ENCODE results near the gene STARD6. TPM values are rescaled to one million over a fixed set of nuclear protein-coding genes. Genes with fewer than 3 reads are reported as not detected.

STARD6 gene
- total RNA-seq, 1 experiment from 2014 or later = not detected

DNA sequence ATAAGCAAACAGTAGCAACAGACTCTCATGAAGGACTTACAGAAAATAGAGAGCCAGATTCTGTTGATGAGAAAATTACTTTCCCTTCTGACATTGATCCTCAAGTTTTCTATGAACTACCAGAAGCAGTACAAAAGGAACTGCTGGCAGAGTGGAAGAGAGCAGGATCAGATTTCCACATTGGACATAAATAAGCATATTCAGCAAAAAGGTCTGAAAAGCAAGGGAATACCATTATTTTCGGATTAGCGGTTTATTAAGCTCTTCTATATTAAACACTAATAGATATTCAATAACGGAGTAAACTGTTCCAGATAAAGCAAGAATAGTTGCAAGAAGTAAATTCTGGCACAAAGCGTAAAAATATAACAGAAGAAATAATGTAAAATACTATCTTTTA is 63.4 kb downstream of the STARD6 start:
- WGBS (ENCODE audit: extremely low coverage, insufficient read length, low lambda C conversion rate) = no CpG with 5 or more reads among the region's 4 CpGs
- Histone ChIP-seq H2AFZ (ENCODE audit: low read length) (no peak overlapping the region), H3K4me1 (ENCODE audit: insufficient read depth, low read length) (no peaks in the 10 kb centered on the region), H3K27me3 (ENCODE audit: insufficient read depth, low read length) (no peaks in the 10 kb centered on the region), H3T11ph (ENCODE audit: low read length) (no peak overlapping the region), H3K9me3 (ENCODE audit: control insufficient read depth, low read depth, low read length) (no peaks in the 10 kb centered on the region), H2AK5ac (ENCODE audit: insufficient read length, low read length) (no peak overlapping the region), H4K20me1 (ENCODE audit: control insufficient read depth, insufficient read depth, insufficient read length) (no peaks in the 10 kb centered on the region), H3K79me2 (ENCODE audit: insufficient read depth, low read length) (no peaks in the 10 kb centered on the region), H3K18ac (ENCODE audit: insufficient read length, low read depth, low read length) (no peak overlapping the region), H3K23me2 (ENCODE audit: insufficient read length, low read depth, low read length, poor library complexity, severe bottlenecking) (no peaks in the 10 kb centered on the region), H2BK12ac (ENCODE audit: insufficient read length, low read depth, low read length) (no peak overlapping the region), H3K4me2 (ENCODE audit: insufficient read depth, insufficient read length, low read length) (no peak overlapping the region), H3K56ac (ENCODE audit: insufficient read length, low read depth, low read length) (no peak overlapping the region), H3K79me1 (ENCODE audit: insufficient read depth, low read depth, low read length, poor library complexity, severe bottlenecking) (no peaks in the 10 kb centered on the region), H2BK5ac (ENCODE audit: insufficient read length, low read length) (no peak overlapping the region), H2BK15ac (ENCODE audit: low read depth, low read length) (no peak overlapping the region), H3K4ac (ENCODE audit: low read depth, low read length) (no peak overlapping the region), H2BK20ac (ENCODE audit: low read depth, low read length, poor library complexity, severe bottlenecking) (no peak overlapping the region), H3K27ac (ENCODE audit: insufficient read length, low read depth, low read length) (no peak overlapping the region), H3K9ac (ENCODE audit: extremely low read depth, insufficient read length, low read length) (no peak overlapping the region), H4K8ac (replicated peaks; ENCODE audit: insufficient read length, low read depth, low read length) (no peak overlapping the region), H3K14ac (ENCODE audit: insufficient read depth, low read length) (no peak overlapping the region), H2BK120ac (ENCODE audit: low read depth, low read length, poor library complexity, severe bottlenecking) (no peak overlapping the region), H4K91ac (ENCODE audit: insufficient read length, low read depth, low read length) (no peak overlapping the region), H4K5ac (ENCODE audit: insufficient read length, low read depth, low read length) (no peak overlapping the region), H3K23ac (ENCODE audit: insufficient read length, low read depth, low read length) (no peak overlapping the region)
- Mint-ChIP-seq H3K36me3 (ENCODE audit: insufficient read depth in 1 of 3, low read depth in 3 of 3) (peaks cover 17 to 63% (median 48%) of the 10 kb centered on the region in 3 experiments), H3K9me3 (peaks cover 7 to 9% of the 10 kb centered on the region in 2 experiments; a peak in 3 of 5 replicates), H3K27ac (no peak overlapping the region), H3K27me3 (ENCODE audit: low read depth) (no peaks in the 10 kb centered on the region), H3K4me1 (no peaks in the 10 kb centered on the region), H3K4me3 (no peak overlapping the region)
- DNase-seq = no peak
- TF ChIP-seq CTCF (conservative IDR thresholded peaks at IDR 0.05) = no peak

Measured in H9 (cell line).